Thyroid gland (tissue), 4 donors: Measurements from ENCODE around the gene YJEFN3.

Experiments
- CTCF ChIP-seq, 6 experiments: fragments of 200-600 bp in 3 of 6; fragments of 450-650 bp in 3 of 6; sonication (generic) in 3 of 6; IDR thresholded peaks; one replicate each; pipeline ENCODE4 v1.5.1; 2016 to 2019; ENCODE audit warnings: antibody characterized with exemption in 6 of 6, mild to moderate bottlenecking in 2 of 6, inconsistent platforms in 1 of 6, moderate library complexity in 1 of 6
- POLR2A ChIP-seq, 2 donors: fragments of 450-650 bp; IDR thresholded peaks; one replicate each; pipeline ENCODE4 v1.6.1; 2017; ENCODE audit warnings: antibody characterized with exemption in 2 of 2, mild to moderate bottlenecking in 2 of 2, moderate library complexity in 1 of 2

DNA sequence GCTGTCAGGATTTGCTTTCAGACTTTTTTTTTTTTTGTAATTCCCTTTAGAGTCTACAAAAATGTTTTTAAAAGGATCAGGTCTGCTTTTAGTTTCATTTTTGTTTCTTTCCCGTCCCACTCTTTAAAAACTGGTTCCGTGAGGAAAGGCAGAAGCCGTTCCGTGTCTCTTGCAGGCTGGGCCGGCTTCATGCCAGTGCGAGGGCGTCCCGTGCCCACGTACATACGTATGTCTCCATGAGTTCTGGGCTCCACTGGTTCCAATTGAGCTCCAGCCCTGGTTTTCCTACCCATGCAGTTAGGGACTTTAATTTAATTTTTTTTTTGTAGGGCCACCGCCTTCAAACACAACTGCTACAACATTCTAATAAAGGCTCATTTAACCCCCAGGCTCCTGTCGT lies 22.1 kb upstream of the YJEFN3 start:
- TF ChIP-seq CTCF (IDR thresholded peaks at IDR 0.05) (no peak), POLR2A (IDR thresholded peaks at IDR 0.05) (no peak)
